Gastroesophageal sphincter (tissue), 4 donors: Measurements from ENCODE around the gene PRG3. TPM values are rescaled to one million over a fixed set of nuclear protein-coding genes. Genes with fewer than 3 reads are reported as not detected.

Source experiments
- ATAC-seq: fragments of 150-250 bp; one replicate; pipeline ENCODE4 v1.9.1; 2016; ENCODE audit warnings: mild to moderate bottlenecking, moderate library complexity
- H3K27ac ChIP-seq, 4 donors: fragments of 200-600 bp; sonication (generic) in 3 of 4; 1 replicate in 3 of 4; 2 replicates in 1 of 4; pipeline ENCODE4 v1.5.1; 2016 to 2019
- H3K27me3 ChIP-seq: fragments of 200-600 bp; sonication (generic); one replicate; pipeline ENCODE4 v1.5.1; 2019
- H3K36me3 ChIP-seq, 2 donors: fragments of 200-600 bp; sonication (generic); one replicate each; pipeline ENCODE4 v1.5.1; 2019; ENCODE audit warnings: control low read depth in 1 of 2
- H3K4me1 ChIP-seq, 3 donors: fragments of 200-600 bp; sonication (generic); 1 replicate in 2 of 3; 2 replicates in 1 of 3; pipeline ENCODE4 v1.5.1; 2016 to 2019; ENCODE audit warnings: control low read depth in 2 of 3
- H3K4me3 ChIP-seq, 2 donors: fragments of 200-600 bp; sonication (generic); one replicate each; pipeline ENCODE4 v1.5.1; 2019; ENCODE audit warnings: mild to moderate bottlenecking in 1 of 2, moderate library complexity in 1 of 2
- H3K9me3 ChIP-seq, 3 donors: fragments of 200-600 bp; sonication (generic); one replicate each; pipeline ENCODE4 v1.5.1; 2017 to 2019; ENCODE audit warnings: control low read depth in 2 of 3
- CTCF ChIP-seq, 4 experiments: fragments of 200-600 bp in 2 of 4; fragments of 450-650 bp in 2 of 4; sonication (generic) in 1 of 4; IDR thresholded peaks; one replicate each; pipeline ENCODE4 v1.5.1; 2017 to 2019; ENCODE audit warnings: antibody characterized with exemption in 4 of 4, mild to moderate bottlenecking in 2 of 4, moderate library complexity in 2 of 4
- EP300 ChIP-seq: sonication (generic); formaldehyde crosslinking; IDR thresholded peaks from one replicate; pipeline ENCODE4 v1.6.1; 2017; ENCODE audit warnings: antibody characterized with exemption, mild to moderate bottlenecking
- POLR2A ChIP-seq, 2 donors: fragments of 450-650 bp; IDR thresholded peaks; one replicate each; pipeline ENCODE4 v1.6.1; 2017; ENCODE audit warnings: antibody characterized with exemption in 2 of 2, mild to moderate bottlenecking in 2 of 2, moderate library complexity in 1 of 2
- POLR2AphosphoS5 ChIP-seq: sonication (generic); formaldehyde crosslinking; IDR thresholded peaks from one replicate; pipeline ENCODE4 v1.6.1; 2017; ENCODE audit warnings: antibody characterized with exemption
- WGBS, 2 donors: methylation state at CpG; one replicate each; pipeline ENCODE4 v1.1.5; 2018; ENCODE audit warnings: low coverage in 1 of 2; 5-methylcytosine and 5-hydroxymethylcytosine counted together
- total RNA-seq, 4 donors: library from RNA; depleted of rRNA; stranded (reverse); fragments of >200 nt; gene quantifications; one replicate each; pipeline ENCODE4 v1.1.0, GENCODE V29; 2016

PRG3 gene
- total RNA-seq, 4 donors from 2014 or later: not detected

GRCh38 chr11:57376095-57377090 lies 4.6 kb downstream of the PRG3 start:
- H3K4me3 ChIP-seq: no peak overlapping the region
- no peaks in the 10 kb centered on the region for H3K36me3 ChIP-seq
- no peaks in the 10 kb centered on the region for H3K4me1 ChIP-seq
- WGBS, 2 donors: 51% methylated on average over 10 of the region's 26 CpGs; no CpG with 5 or more reads in 1 of the 2 donors
- no peak for ATAC-seq
- TF ChIP-seq POLR2AphosphoS5 (no peak), EP300 (no peak), POLR2A (IDR thresholded peaks at IDR 0.05) (no peak), CTCF (IDR thresholded peaks at IDR 0.05) (no peak)
- H3K27ac ChIP-seq: no peak overlapping the region
- no peaks in the 10 kb centered on the region for H3K9me3 ChIP-seq
- H3K27me3 ChIP-seq: peaks cover 15% of the 10 kb centered on the region

- no peak overlapping the region for H3K27ac ChIP-seq
- H3K4me3 ChIP-seq: no peak overlapping the region
- peaks cover 15% of the 10 kb centered on the region for H3K27me3 ChIP-seq
- no peak for ATAC-seq
- H3K36me3 ChIP-seq: no peaks in the 10 kb centered on the region
- no peak for TF ChIP-seq CTCF (IDR thresholded peaks at IDR 0.05)
- no peak for TF ChIP-seq POLR2AphosphoS5
- TF ChIP-seq EP300: no peak
- no peak for TF ChIP-seq POLR2A (IDR thresholded peaks at IDR 0.05)
- WGBS, 2 donors: 55% methylated on average over 2 of the region's 2 CpGs; no CpG with 5 or more reads in 1 of the 2 donors
- H3K4me1 ChIP-seq: no peaks in the 10 kb centered on the region
- no peaks in the 10 kb centered on the region for H3K9me3 ChIP-seq
Observed at GRCh38 chr11:57375490-57375889, 5.5 kb downstream of the PRG3 start.

GRCh38 chr11:57374966-57375365 lies 6.0 kb downstream of the PRG3 start:
- H3K4me1 ChIP-seq: no peaks in the 10 kb centered on the region
- no peak overlapping the region for H3K27ac ChIP-seq
- H3K36me3 ChIP-seq: no peaks in the 10 kb centered on the region
- WGBS, 2 donors: 93 to 100% methylated on average over 2 to 3 of the region's 3 CpGs
- no peak for TF ChIP-seq POLR2A (IDR thresholded peaks at IDR 0.05)
- no peak for TF ChIP-seq POLR2AphosphoS5
- TF ChIP-seq EP300: no peak
- TF ChIP-seq CTCF (IDR thresholded peaks at IDR 0.05): no peak
- no peak for ATAC-seq
- H3K4me3 ChIP-seq: no peak overlapping the region
- H3K9me3 ChIP-seq: no peaks in the 10 kb centered on the region
- H3K27me3 ChIP-seq: peaks cover 14% of the 10 kb centered on the region

GRCh38 chr11:57373146-57373545 lies 7.8 kb downstream of the PRG3 start:
- Histone ChIP-seq H3K4me1 (no peaks in the 10 kb centered on the region), H3K27me3 (peaks cover 15% of the 10 kb centered on the region), H3K9me3 (no peaks in the 10 kb centered on the region), H3K36me3 (no peaks in the 10 kb centered on the region), H3K27ac (no peak overlapping the region), H3K4me3 (no peak overlapping the region)
- WGBS, 2 donors: 20 to 33% methylated on average over 2 to 3 of the region's 3 CpGs
- ATAC-seq: no peak
- no peak for TF ChIP-seq POLR2A (IDR thresholded peaks at IDR 0.05)

- H3K4me1 ChIP-seq: no peaks in the 10 kb centered on the region
- no peak overlapping the region for H3K4me3 ChIP-seq
- TF ChIP-seq EP300: no peak
- no peak for TF ChIP-seq POLR2A (IDR thresholded peaks at IDR 0.05)
- TF ChIP-seq CTCF (IDR thresholded peaks at IDR 0.05): no peak
- no peak for TF ChIP-seq POLR2AphosphoS5
- no peak for ATAC-seq
- H3K36me3 ChIP-seq: no peaks in the 10 kb centered on the region
- peaks cover 20% of the 10 kb centered on the region for H3K27me3 ChIP-seq
- H3K9me3 ChIP-seq: no peaks in the 10 kb centered on the region
- H3K27ac ChIP-seq: no peak overlapping the region
Observed at GRCh38 chr11:57370941-57371340, 10.0 kb downstream of the PRG3 start.
